Measurements from ENCODE around the gene SECTM1.

Gene SECTM1

DNA sequence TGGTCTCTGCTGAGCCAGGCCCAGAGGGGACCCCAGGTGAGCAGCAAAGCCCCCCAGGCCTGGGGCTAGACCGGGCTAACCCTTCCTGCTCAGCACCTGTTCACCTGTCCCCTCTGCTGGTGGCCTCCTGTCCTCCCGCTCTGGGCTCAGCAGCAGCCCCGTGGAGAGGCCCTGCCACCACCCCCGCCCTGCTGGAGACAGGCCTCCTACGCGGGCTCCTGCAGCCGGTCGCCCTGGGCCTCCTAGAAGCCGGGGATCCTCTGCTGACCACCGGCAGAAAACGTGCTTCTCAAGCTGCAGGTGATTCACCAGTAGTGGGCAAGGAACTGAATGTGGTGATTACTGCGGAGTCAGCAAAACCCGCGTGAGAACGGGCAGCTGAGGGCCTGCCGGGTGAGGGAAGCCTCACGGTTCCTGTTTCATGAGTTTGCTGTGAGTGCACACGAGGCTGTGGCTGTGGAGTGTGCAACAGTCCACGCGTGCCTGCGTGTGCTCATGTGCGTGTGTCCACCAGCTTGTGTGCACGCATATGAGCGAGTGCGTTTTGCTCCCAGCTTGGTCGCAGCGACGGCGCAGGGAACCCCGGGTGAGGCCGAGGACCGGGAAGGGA lies 792 bp downstream of the SECTM1 start:
- Histone ChIP-seq H3K9ac (ENCODE audit: low read depth, low read length, poor library complexity) (peak overlapping the region; percentile 91), H2BK120ac (ENCODE audit: low read depth, low read length) (peak overlapping the region; percentile 47), H3K36me3 (replicated peaks in 1 of 2; ENCODE audit: control insufficient read depth in 2 of 2, insufficient read depth in 2 of 2, low read length in 2 of 2) (no peaks in the 10 kb centered on the region), H3K27me3 (ENCODE audit: control insufficient read depth in 3 of 3, insufficient read depth in 3 of 3, low read depth in 1 of 3, low read length in 3 of 3) (peaks cover 16 to 88% (median 43%) of the 10 kb centered on the region in 3 experiments), H4K8ac (ENCODE audit: low read depth, low read length) (peak overlapping the region; percentile 43), H3K23ac (ENCODE audit: low read depth, low read length, poor library complexity) (peak overlapping the region; percentile 90), H3K18ac (ENCODE audit: low read length) (peak overlapping the region; percentile 91), H3K27ac (replicated peaks; ENCODE audit: low read length) (no peak overlapping the region), H3K14ac (ENCODE audit: low read length) (peak overlapping the region; percentile 100), H2AK5ac (ENCODE audit: low read depth, low read length) (peak overlapping the region; percentile 53), H4K91ac (ENCODE audit: low read depth, low read length, poor library complexity) (peak overlapping the region; percentile 38), H3K4me3 (ENCODE audit: low read length in 2 of 2) (peak overlapping the region in 1 of 2 donors; percentile 55), H2BK5ac (ENCODE audit: low read length) (peak overlapping the region; percentile 53), H3K4me2 (ENCODE audit: insufficient read depth, low read length, poor library complexity, severe bottlenecking) (peak overlapping the region; percentile 77), H2AFZ (ENCODE audit: low read length) (peak overlapping the region; percentile 3), H3K9me3 (replicated peaks in 1 of 2; ENCODE audit: control insufficient read depth in 2 of 2, insufficient read depth in 1 of 2, low read depth in 1 of 2, low read length in 2 of 2) (peaks cover 0 to 2% of the 10 kb centered on the region in 2 donors), H2BK15ac (ENCODE audit: low read length) (peak overlapping the region; percentile 94), H3K4me1 (ENCODE audit: control insufficient read depth in 2 of 2, insufficient read depth in 1 of 2, low read depth in 1 of 2, low read length in 2 of 2) (peaks cover 16 to 29% of the 10 kb centered on the region in 2 donors), H3K79me1 (ENCODE audit: low read depth, low read length) (peaks cover 4% of the 10 kb centered on the region), H3K4ac (ENCODE audit: low read length) (peak overlapping the region; percentile 77), H2BK12ac (ENCODE audit: low read length) (no peak overlapping the region)
- WGBS, 2 donors (ENCODE audit: extremely low coverage in 2 of 2, insufficient read length in 2 of 2, insufficient replicate concordance in 1 of 2): no CpG with 5 or more reads among the region's 32 CpGs
- DNase-seq (ENCODE audit: low spot score): no peak

DNA sequence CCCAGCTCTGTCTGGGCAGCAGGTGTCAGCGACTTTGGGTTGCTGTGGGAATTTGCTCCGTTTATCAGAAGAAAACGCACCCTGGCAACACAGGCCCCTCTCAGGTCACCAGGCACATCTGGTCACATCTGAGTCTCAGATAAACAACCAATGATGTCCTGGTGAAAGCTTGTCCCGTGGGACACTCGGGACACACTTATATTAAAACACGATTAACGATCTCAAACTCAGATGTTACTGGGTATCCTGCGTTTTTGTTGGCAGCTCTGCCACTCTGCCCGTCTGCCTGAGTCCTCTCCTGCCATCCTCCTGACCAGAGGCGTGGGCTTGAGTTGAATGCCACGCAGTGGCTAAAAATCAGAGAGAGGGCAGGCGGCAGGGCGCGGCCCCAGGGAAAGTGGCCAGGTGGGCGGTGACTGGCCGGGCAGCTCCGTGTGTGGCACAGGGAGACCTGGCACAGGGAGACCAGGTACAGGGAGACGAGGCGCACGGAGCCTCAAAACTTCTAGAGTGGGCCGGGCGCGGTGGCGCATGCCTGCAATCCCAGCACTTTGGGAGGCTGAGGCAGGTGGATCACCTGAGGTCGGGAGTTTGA lies 2.1 kb downstream of the SECTM1 start:
- Histone ChIP-seq H2BK120ac (ENCODE audit: low read depth, low read length) (no peak overlapping the region), H2BK12ac (ENCODE audit: low read length) (no peak overlapping the region), H3K79me1 (ENCODE audit: low read depth, low read length) (peaks cover 4% of the 10 kb centered on the region), H3K14ac (ENCODE audit: low read length) (no peak overlapping the region), H3K27ac (replicated peaks; ENCODE audit: low read length) (no peak overlapping the region), H2BK5ac (ENCODE audit: low read length) (peak overlapping the region; percentile 39), H3K4ac (ENCODE audit: low read length) (no peak overlapping the region), H3K4me1 (ENCODE audit: control insufficient read depth in 2 of 2, insufficient read depth in 1 of 2, low read depth in 1 of 2, low read length in 2 of 2) (peaks cover 21 to 36% of the 10 kb centered on the region in 2 donors), H2BK15ac (ENCODE audit: low read length) (no peak overlapping the region), H2AFZ (ENCODE audit: low read length) (no peak overlapping the region), H3K27me3 (ENCODE audit: control insufficient read depth in 3 of 3, insufficient read depth in 3 of 3, low read depth in 1 of 3, low read length in 3 of 3) (peaks cover 16 to 95% (median 39%) of the 10 kb centered on the region in 3 experiments), H3K9ac (ENCODE audit: low read depth, low read length, poor library complexity) (no peak overlapping the region), H3K4me2 (ENCODE audit: insufficient read depth, low read length, poor library complexity, severe bottlenecking) (no peak overlapping the region), H4K91ac (ENCODE audit: low read depth, low read length, poor library complexity) (no peak overlapping the region), H3K23ac (ENCODE audit: low read depth, low read length, poor library complexity) (no peak overlapping the region), H2AK5ac (ENCODE audit: low read depth, low read length) (no peak overlapping the region), H3K9me3 (replicated peaks in 1 of 2; ENCODE audit: control insufficient read depth in 2 of 2, insufficient read depth in 1 of 2, low read depth in 1 of 2, low read length in 2 of 2) (peaks cover 0 to 2% of the 10 kb centered on the region in 2 donors), H3K4me3 (ENCODE audit: low read length in 2 of 2) (no peak overlapping the region), H4K8ac (ENCODE audit: low read depth, low read length) (no peak overlapping the region), H3K36me3 (replicated peaks in 1 of 2; ENCODE audit: control insufficient read depth in 2 of 2, insufficient read depth in 2 of 2, low read length in 2 of 2) (no peaks in the 10 kb centered on the region), H3K18ac (ENCODE audit: low read length) (no peak overlapping the region)
- no CpG with 5 or more reads among the region's 25 CpGs for WGBS, 2 donors (ENCODE audit: extremely low coverage in 2 of 2, insufficient read length in 2 of 2, insufficient replicate concordance in 1 of 2)
- DNase-seq (ENCODE audit: low spot score): no peak

DNA sequence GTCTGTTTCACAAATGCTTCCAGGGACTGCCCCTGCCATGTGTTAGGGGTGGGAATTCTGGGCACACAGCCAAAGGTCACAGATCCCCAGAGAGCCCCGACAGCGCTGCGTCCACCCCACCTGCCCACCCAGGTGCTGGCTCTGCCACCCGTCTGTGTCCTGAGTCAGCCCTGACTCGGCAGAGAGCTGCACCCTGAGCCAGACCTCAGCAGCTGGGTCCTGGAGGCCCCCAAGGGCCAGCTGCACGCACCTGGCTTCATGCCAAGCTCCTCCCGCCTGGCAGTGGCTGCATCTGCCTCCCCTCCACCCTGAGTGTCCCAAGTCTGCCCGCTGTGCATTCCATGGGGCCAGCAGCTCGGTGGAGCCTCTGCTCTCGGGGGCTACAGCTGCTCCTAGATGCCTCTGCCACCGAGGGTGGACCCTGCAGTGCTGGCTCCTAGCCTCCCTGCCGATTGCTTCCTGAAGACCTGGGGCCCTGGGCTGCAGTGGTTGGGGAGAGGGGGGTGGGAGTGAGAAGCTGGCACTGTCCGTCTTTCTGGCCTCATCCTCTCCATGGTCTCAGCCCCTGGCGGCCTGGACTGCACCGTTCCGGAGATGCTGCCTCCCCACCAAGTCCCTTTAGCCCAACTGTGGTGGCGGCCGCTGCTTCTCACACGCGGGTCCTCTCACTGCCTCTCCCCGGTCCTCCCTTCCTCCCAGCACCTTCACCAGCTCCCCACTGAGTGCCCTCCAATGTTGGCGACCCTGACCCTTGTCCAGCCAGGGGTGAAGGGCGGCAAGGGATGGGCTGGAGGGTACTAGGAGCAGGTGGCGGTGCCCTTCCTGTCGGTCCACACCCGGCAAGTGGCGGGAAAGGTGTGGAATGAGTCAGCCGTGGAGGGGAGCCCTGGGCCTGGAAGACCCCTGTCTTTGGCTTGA lies 3.0 kb downstream of the SECTM1 start:
- peak overlapping the region; percentile 33 for H3K14ac ChIP-seq (ENCODE audit: low read length)
- peak overlapping the region; percentile 4 for H3K4me2 ChIP-seq (ENCODE audit: insufficient read depth, low read length, poor library complexity, severe bottlenecking)
- no peak for DNase-seq (ENCODE audit: low spot score)
- H3K79me1 ChIP-seq (ENCODE audit: low read depth, low read length): peaks cover 4% of the 10 kb centered on the region
- no peak overlapping the region for H3K4ac ChIP-seq (ENCODE audit: low read length)
- no peak overlapping the region for H3K27ac ChIP-seq (replicated peaks; ENCODE audit: low read length)
- peaks cover 0 to 2% of the 10 kb centered on the region in 2 donors for H3K9me3 ChIP-seq (replicated peaks in 1 of 2; ENCODE audit: control insufficient read depth in 2 of 2, insufficient read depth in 1 of 2, low read depth in 1 of 2, low read length in 2 of 2)
- no peak overlapping the region for H4K91ac ChIP-seq (ENCODE audit: low read depth, low read length, poor library complexity)
- peak overlapping the region; percentile 32 for H3K23ac ChIP-seq (ENCODE audit: low read depth, low read length, poor library complexity)
- peaks cover 23 to 34% of the 10 kb centered on the region in 2 donors for H3K4me1 ChIP-seq (ENCODE audit: control insufficient read depth in 2 of 2, insufficient read depth in 1 of 2, low read depth in 1 of 2, low read length in 2 of 2)
- H4K8ac ChIP-seq (ENCODE audit: low read depth, low read length): no peak overlapping the region
- H2BK120ac ChIP-seq (ENCODE audit: low read depth, low read length): no peak overlapping the region
- H3K9ac ChIP-seq (ENCODE audit: low read depth, low read length, poor library complexity): peak overlapping the region; percentile 40
- H3K18ac ChIP-seq (ENCODE audit: low read length): peak overlapping the region; percentile 88
- peak overlapping the region in 1 of 2 donors; percentile 9 for H3K4me3 ChIP-seq (ENCODE audit: low read length in 2 of 2)
- no peak overlapping the region for H2AFZ ChIP-seq (ENCODE audit: low read length)
- no peak overlapping the region for H2BK5ac ChIP-seq (ENCODE audit: low read length)
- no CpG with 5 or more reads among the region's 28 CpGs for WGBS, 2 donors (ENCODE audit: extremely low coverage in 2 of 2, insufficient read length in 2 of 2, insufficient replicate concordance in 1 of 2)
- H2BK15ac ChIP-seq (ENCODE audit: low read length): peak overlapping the region; percentile 79
- H2AK5ac ChIP-seq (ENCODE audit: low read depth, low read length): peak overlapping the region; percentile 66
- H3K27me3 ChIP-seq (ENCODE audit: control insufficient read depth in 3 of 3, insufficient read depth in 3 of 3, low read depth in 1 of 3, low read length in 3 of 3): peaks cover 16 to 98% (median 37%) of the 10 kb centered on the region in 3 experiments
- no peaks in the 10 kb centered on the region for H3K36me3 ChIP-seq (replicated peaks in 1 of 2; ENCODE audit: control insufficient read depth in 2 of 2, insufficient read depth in 2 of 2, low read length in 2 of 2)
- H2BK12ac ChIP-seq (ENCODE audit: low read length): peak overlapping the region; percentile 87

Data from neuronal stem cell (in vitro differentiated cells).